22Rv1 (cell line): ENCODE results near the gene CD93.

Experiments
- ZFX ChIP-seq: fragments of 450-650 bp; IDR thresholded peaks from 2 replicates; pipeline ENCODE4 v1.6.1; 2017; ENCODE audit warnings: antibody characterized with exemption, borderline replicate concordance
- TF ChIP-seq, protein P1 (sequence below): fragments of 450-650 bp; IDR thresholded peaks from 2 replicates; pipeline ENCODE4 v1.5.1; 2017; ENCODE audit warnings: mild to moderate bottlenecking

DNA sequence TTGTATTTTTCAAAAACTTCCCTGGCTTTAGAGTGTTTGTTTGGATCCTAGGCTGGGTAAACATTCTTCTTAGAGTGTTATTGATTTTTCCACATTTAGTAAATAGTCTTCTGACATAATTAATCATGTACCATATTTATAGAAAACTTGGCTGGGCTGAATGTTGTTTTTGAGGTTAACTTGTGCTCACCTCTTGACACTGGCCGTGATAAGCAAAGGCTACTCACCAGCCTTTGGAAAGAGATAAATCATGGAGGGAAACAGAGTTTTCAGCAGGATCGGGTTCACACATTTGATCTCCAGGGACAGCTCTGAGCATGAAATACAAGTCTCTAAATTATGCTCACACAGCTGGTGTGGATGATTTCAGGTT lies 6.2 kb upstream of the CD93 start:
- TF ChIP-seq ZFX = no peak
- TF ChIP-seq, protein P1, sequence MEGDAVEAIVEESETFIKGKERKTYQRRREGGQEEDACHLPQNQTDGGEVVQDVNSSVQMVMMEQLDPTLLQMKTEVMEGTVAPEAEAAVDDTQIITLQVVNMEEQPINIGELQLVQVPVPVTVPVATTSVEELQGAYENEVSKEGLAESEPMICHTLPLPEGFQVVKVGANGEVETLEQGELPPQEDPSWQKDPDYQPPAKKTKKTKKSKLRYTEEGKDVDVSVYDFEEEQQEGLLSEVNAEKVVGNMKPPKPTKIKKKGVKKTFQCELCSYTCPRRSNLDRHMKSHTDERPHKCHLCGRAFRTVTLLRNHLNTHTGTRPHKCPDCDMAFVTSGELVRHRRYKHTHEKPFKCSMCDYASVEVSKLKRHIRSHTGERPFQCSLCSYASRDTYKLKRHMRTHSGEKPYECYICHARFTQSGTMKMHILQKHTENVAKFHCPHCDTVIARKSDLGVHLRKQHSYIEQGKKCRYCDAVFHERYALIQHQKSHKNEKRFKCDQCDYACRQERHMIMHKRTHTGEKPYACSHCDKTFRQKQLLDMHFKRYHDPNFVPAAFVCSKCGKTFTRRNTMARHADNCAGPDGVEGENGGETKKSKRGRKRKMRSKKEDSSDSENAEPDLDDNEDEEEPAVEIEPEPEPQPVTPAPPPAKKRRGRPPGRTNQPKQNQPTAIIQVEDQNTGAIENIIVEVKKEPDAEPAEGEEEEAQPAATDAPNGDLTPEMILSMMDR = no peak
